ENCODE data around the gene RNASE7.

DNA sequence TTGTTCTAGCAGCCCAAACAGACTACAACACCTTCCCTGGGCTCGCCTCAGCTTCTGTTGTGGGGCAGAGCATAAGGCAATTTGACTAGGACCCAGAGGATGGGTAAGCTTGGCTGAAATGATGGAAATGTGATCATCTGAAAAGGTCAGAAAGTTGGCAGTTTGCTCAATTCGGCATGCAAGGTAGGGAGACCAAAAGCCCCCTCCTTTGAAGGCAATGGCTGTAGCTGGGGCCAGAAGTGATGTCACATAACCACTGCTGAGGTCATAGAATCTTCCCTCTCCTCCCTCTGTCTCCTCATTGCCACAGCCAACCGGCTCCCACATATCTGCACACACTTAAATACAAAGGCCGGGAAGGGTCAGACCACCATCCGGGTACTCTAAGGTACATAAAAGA is 12.2 kb upstream of the RNASE7 start, which contains the start of gene TPPP2:
- TF ChIP-seq, protein P1, sequence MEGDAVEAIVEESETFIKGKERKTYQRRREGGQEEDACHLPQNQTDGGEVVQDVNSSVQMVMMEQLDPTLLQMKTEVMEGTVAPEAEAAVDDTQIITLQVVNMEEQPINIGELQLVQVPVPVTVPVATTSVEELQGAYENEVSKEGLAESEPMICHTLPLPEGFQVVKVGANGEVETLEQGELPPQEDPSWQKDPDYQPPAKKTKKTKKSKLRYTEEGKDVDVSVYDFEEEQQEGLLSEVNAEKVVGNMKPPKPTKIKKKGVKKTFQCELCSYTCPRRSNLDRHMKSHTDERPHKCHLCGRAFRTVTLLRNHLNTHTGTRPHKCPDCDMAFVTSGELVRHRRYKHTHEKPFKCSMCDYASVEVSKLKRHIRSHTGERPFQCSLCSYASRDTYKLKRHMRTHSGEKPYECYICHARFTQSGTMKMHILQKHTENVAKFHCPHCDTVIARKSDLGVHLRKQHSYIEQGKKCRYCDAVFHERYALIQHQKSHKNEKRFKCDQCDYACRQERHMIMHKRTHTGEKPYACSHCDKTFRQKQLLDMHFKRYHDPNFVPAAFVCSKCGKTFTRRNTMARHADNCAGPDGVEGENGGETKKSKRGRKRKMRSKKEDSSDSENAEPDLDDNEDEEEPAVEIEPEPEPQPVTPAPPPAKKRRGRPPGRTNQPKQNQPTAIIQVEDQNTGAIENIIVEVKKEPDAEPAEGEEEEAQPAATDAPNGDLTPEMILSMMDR (IDR thresholded peaks at IDR 0.05) = no peak
- TF ChIP-seq EP300 (IDR thresholded peaks at IDR 0.05) = no peak
- no peak for TF ChIP-seq POLR2A (IDR thresholded peaks at IDR 0.05)
